Brain microvascular endothelial cell (primary cell): ENCODE data around the gene MDP1.
"Not testable (repeated sequence)": the region's sequence is repeated elsewhere in the genome, so short reads cannot be mapped to it uniquely, and the experiment has no call there.

Source experiments
- DNase-seq: peaks from one replicate; pipeline ENCODE4 v3.0.0-alpha.2; 2020
- H3K27ac ChIP-seq: fragments of 250-450 bp; sonication (Bioruptor Pico); 2 replicates; pipeline ENCODE4 v1.5.1; 2020; ENCODE audit warnings: mild to moderate bottlenecking, moderate library complexity
- H3K27me3 ChIP-seq: fragments of 250-450 bp; sonication (Bioruptor Pico); replicated peaks from 2 replicates; pipeline ENCODE4 v1.5.1; 2020; ENCODE audit warnings: mild to moderate bottlenecking
- H3K36me3 ChIP-seq: fragments of 250-450 bp; sonication (Bioruptor Pico); replicated peaks from 2 replicates; pipeline ENCODE4 v1.5.1; 2020; ENCODE audit warnings: mild to moderate bottlenecking
- H3K4me3 ChIP-seq: 2 replicates; pipeline ENCODE4 v1.5.1; 2011; ENCODE audit warnings: low read depth, mild to moderate bottlenecking, control low read depth, low read length, moderate library complexity
- in situ Hi-C: cut with HindIII; loops from 2 replicates; pipeline ENCODE4 v1.10.0; 2017; ENCODE audit warnings: low sequenced_read_pairs, low pct_ligation_motif_present
- TF ChIP-seq, protein P1 (sequence below): IDR thresholded peaks from 2 replicates; pipeline ENCODE4 v1.5.1; 2011; ENCODE audit warnings: low read depth, mild to moderate bottlenecking, moderate library complexity, low read length, control low read depth, inconsistent platforms; ENCODE audit errors: missing control alignments

The MDP1 gene

DNA sequence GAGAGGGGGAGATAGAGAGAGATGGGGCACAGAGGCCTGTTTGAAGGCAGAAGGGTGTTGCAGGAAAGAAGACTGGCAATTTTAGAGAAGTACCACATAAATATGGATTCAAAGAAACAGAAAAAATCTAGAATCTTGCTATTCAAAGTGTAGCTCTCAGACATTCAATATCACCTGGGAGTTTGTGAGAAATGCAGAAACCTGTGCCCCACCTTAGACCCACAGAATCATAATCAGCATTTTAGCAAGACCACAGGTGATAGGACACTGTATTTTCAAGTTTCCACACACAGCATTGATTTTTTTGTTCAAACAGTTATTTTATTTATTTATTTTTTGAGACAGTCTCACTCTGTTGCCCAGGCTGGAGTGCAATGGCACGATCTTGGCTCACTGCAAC lies 13.0 kb upstream of the MDP1 start:
- Histone ChIP-seq H3K4me3 (no peak overlapping the region), H3K27me3 (no peaks in the 10 kb centered on the region), H3K27ac (no peak overlapping the region), H3K36me3 (peaks cover 3% of the 10 kb centered on the region)
- TF ChIP-seq, protein P1, sequence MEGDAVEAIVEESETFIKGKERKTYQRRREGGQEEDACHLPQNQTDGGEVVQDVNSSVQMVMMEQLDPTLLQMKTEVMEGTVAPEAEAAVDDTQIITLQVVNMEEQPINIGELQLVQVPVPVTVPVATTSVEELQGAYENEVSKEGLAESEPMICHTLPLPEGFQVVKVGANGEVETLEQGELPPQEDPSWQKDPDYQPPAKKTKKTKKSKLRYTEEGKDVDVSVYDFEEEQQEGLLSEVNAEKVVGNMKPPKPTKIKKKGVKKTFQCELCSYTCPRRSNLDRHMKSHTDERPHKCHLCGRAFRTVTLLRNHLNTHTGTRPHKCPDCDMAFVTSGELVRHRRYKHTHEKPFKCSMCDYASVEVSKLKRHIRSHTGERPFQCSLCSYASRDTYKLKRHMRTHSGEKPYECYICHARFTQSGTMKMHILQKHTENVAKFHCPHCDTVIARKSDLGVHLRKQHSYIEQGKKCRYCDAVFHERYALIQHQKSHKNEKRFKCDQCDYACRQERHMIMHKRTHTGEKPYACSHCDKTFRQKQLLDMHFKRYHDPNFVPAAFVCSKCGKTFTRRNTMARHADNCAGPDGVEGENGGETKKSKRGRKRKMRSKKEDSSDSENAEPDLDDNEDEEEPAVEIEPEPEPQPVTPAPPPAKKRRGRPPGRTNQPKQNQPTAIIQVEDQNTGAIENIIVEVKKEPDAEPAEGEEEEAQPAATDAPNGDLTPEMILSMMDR: no peak
- no peak for DNase-seq
- in situ Hi-C loops: no loop called here

DNA sequence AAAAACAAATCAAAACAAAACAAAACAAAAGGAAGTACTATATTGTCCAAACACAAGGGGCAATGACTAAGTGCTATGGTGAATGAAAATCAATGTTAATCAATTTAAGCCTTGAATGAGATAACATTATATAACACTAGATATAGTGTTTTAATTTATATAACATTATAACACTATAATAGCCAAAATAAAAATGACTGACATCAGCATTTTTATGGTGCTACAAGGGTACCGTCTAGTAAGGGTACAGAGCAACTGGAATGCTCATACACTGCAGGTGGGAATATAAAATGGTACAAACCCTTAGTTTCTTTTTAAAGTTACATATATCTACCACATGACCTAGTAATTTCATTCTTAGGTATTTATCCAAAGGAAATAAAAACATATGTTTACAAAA lies 10.6 kb upstream of the MDP1 start:
- Histone ChIP-seq H3K4me3 (no peak overlapping the region), H3K27me3 (no peaks in the 10 kb centered on the region), H3K36me3 (peaks cover 3% of the 10 kb centered on the region), H3K27ac (no peak overlapping the region)
- TF ChIP-seq, protein P1: no peak
- in situ Hi-C loops: no loop called here
- DNase-seq: no peak

DNA sequence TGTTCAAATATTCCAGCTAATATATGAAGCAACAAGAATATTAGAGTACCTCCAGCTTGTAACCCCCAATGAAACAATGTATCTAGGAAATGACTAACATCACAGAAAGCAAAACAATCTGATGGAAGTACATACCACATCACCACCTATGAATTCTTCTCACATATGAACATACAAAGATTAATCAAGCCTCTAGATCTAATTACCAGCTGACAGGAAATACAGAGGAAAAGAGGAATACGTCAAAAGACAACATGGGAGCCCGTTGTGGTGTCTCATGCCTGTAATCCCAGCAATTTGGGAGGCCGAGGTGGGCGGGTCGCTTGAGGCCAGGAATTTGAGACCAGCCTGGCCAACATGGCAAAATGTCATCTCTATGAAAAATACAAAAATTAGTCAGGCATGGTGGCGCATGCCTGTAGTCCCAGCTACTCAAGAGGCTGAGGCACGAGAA lies 8.8 kb upstream of the MDP1 start:
- in situ Hi-C loops: no loop called here
- H3K36me3 ChIP-seq: peaks cover 3% of the 10 kb centered on the region
- TF ChIP-seq, protein P1: no peak
- DNase-seq: peak; percentile 78
- no peaks in the 10 kb centered on the region for H3K27me3 ChIP-seq
- H3K4me3 ChIP-seq: no peak overlapping the region
- peak overlapping the region; percentile 69 for H3K27ac ChIP-seq

DNA sequence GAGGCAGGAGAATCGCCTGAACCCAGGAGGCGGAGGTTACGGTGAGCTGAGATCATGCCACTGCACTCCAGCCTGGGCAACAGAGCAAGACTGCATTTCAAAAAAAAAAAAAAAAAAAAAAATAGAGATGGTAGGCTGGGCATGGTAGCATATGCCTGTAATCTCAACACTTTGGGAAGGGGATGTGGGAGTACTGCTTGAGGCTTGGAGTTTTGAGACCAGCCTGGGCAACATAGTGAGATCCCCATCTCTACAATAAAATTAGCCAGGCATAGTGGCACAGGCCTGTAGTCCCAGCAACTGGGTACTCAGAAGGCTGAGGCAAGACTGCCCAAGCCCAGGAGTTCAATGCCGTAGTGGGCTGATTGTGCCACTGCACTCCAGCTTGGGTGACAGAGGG lies 7.1 kb upstream of the MDP1 start:
- H3K27ac ChIP-seq, in situ Hi-C loops, H3K36me3 ChIP-seq: not testable (repeated sequence)

DNA sequence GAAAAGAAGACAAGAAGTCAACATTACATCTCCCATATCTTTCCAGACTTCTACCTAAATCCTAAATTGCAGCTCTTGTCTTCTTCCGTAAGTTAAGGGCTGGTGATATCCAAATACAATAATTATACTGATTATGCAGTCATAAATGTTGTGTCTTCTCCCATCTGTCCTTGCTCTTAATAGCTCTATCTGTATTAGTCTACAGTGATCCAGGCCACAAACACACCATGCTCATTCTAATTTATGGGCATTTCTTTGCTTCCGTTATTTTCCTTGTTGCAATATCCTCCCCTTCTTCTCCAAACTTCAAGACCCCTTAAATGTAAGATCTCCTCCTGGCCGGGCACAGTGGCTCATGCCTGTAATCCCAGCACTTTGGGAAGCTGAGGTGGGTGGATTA lies 3.7 kb upstream of the MDP1 start:
- no peak overlapping the region for H3K27ac ChIP-seq
- in situ Hi-C loops: no loop called here

More for the DNA sequence above, 7.1 kb upstream of the MDP1 start:
- H3K27me3 ChIP-seq, DNase-seq, H3K4me3 ChIP-seq: not testable (repeated sequence)

DNA sequence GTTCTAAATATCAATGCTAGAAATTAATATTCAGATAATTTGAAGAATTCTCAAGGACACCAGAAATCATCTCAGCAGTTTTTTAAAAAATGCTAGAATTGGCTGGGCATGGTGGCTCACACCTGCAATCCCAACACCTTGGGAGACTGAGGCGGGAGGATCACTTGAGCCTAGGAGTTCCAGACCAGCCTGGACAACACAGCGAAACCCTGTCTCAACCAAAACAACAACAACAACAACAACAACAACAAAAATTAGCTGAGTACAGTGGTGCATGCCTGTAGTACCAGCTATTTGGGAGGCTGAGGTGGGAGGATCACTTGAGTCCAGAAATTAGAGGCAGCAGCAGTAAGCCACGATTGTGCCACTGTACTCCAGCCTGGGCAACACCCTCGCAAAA lies 3.2 kb upstream of the MDP1 start:
- in situ Hi-C loops: no loop called here
- H3K36me3 ChIP-seq: peaks cover 9% of the 10 kb centered on the region

More for the DNA sequence above, 3.7 kb upstream of the MDP1 start:
- Histone ChIP-seq H3K27me3 (no peaks in the 10 kb centered on the region), H3K36me3 (peaks cover 9% of the 10 kb centered on the region), H3K4me3 (no peak overlapping the region)
- DNase-seq: no peak
- TF ChIP-seq, protein P1: no peak

DNA sequence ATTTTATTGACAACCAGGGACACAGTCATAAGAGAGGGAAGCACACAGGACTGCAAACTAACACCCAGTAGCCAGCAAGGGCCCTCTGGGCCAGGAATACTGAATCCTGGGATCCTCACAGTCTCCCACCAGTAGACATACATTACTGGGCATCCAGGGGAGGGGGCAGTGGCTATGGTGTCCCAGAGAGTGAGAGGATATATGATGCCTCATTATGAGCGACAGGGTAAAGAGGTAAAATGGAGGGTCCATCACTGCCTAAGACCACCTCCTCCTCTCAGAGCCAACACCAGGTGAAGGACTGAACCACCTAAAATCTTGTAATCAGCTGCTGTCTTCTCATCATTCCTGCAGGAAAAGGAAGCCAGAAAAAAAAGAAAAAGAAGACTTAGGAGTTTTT lies 1.0 kb upstream of the MDP1 start:
- in situ Hi-C loops, H3K27ac ChIP-seq, H3K27me3 ChIP-seq, H3K4me3 ChIP-seq, DNase-seq, H3K36me3 ChIP-seq: not testable (repeated sequence)

More for the DNA sequence above, 3.2 kb upstream of the MDP1 start:
- TF ChIP-seq, protein P1: no peak
- Histone ChIP-seq H3K27ac (no peak overlapping the region), H3K4me3 (no peak overlapping the region), H3K27me3 (no peaks in the 10 kb centered on the region)
- DNase-seq: no peak
